Cardiac muscle cell (in vitro differentiated cells and primary cell): ENCODE measurements around the gene PTPRT. TPM values are rescaled to one million over a fixed set of nuclear protein-coding genes. Genes with fewer than 3 reads are reported as not detected.

Source experiments
- DNase-seq, 2 donors: peaks; one replicate each; pipeline versions ENCODE4 v3.0.0 to v3.0.0-alpha.2; 2010 to 2017; ENCODE audit warnings: low read depth in 1 of 2, low spot score in 1 of 2
- H3K27ac ChIP-seq: fragments of 200-600 bp; sonication (generic); 2 replicates; pipeline ENCODE4 v1.5.1; 2016
- H3K27me3 ChIP-seq: fragments of 200-600 bp; sonication (generic); 2 replicates; pipeline ENCODE4 v1.6.0; 2016; ENCODE audit warnings: control low read depth
- H3K36me3 ChIP-seq: fragments of 200-600 bp; sonication (generic); 2 replicates; pipeline ENCODE4 v1.5.1; 2016; ENCODE audit warnings: control low read depth
- H3K4me1 ChIP-seq: fragments of 200-600 bp; sonication (generic); 2 replicates; pipeline ENCODE4 v1.8.1; 2017; ENCODE audit warnings: low read depth, mild to moderate bottlenecking, mixed run types
- H3K4me3 ChIP-seq: fragments of 200-600 bp; sonication (generic); 2 replicates; pipeline ENCODE4 v1.5.1; 2016; ENCODE audit warnings: mild to moderate bottlenecking
- H3K9me3 ChIP-seq: fragments of 200-600 bp; sonication (generic); 2 replicates; pipeline ENCODE4 v1.5.1; 2017; ENCODE audit warnings: low read depth, mild to moderate bottlenecking, control low read depth
- CTCF ChIP-seq: IDR thresholded peaks from 2 replicates; pipeline ENCODE4 v1.5.1; 2012; ENCODE audit warnings: low read depth, mild to moderate bottlenecking, low read length
- polyA plus RNA-seq: library from polyadenylated mRNA; unstranded; fragments of >200 nt; fragmentation: Nextera tagmentation; extraction: Ambion mirVana; gene quantifications from 2 replicates; pipeline ENCODE4 v1.2.1, GENCODE V29; 2016
- total RNA-seq: library from RNA; depleted of rRNA; stranded (reverse); fragments of >200 nt; gene quantifications from 2 replicates; pipeline ENCODE4 v1.2.3, GENCODE V29; 2016

PTPRT gene
- total and polyA plus RNA-seq, 2 experiments from 2014 or later: 0.30 to 1.4 TPM

GRCh38 chr20:42752620-42753019 lies 437.1 kb downstream of the PTPRT start:
- Histone ChIP-seq H3K4me3 (no peak overlapping the region), H3K4me1 (peaks cover under 1% of the 10 kb centered on the region), H3K9me3 (no peaks in the 10 kb centered on the region), H3K27ac (no peak overlapping the region), H3K36me3 (no peaks in the 10 kb centered on the region), H3K27me3 (no peaks in the 10 kb centered on the region)
- no peak for DNase-seq
- no peak for TF ChIP-seq CTCF

- Histone ChIP-seq H3K27ac (no peak overlapping the region), H3K4me3 (no peak overlapping the region)
- TF ChIP-seq CTCF: no peak
Measured at GRCh38 chr20:42749556-42749955, 440.1 kb downstream of the PTPRT start.

GRCh38 chr20:42747765-42748411 lies 441.8 kb downstream of the PTPRT start:
- Histone ChIP-seq H3K4me1 (peaks cover 5% of the 10 kb centered on the region), H3K27me3 (no peaks in the 10 kb centered on the region), H3K4me3 (no peak overlapping the region), H3K36me3 (no peaks in the 10 kb centered on the region), H3K27ac (no peak overlapping the region), H3K9me3 (no peaks in the 10 kb centered on the region)
- no peak for TF ChIP-seq CTCF
- DNase-seq: no peak

More at GRCh38 chr20:42749556-42749955, 440.1 kb downstream of the PTPRT start:
- Histone ChIP-seq H3K4me1 (peaks cover 5% of the 10 kb centered on the region), H3K9me3 (no peaks in the 10 kb centered on the region), H3K27me3 (no peaks in the 10 kb centered on the region), H3K36me3 (no peaks in the 10 kb centered on the region)
- no peak for DNase-seq

GRCh38 chr20:42744756-42745465 lies 444.8 kb downstream of the PTPRT start:
- DNase-seq: no peak
- no peak for TF ChIP-seq CTCF
- Histone ChIP-seq H3K4me1 (peaks cover 5% of the 10 kb centered on the region), H3K4me3 (no peak overlapping the region), H3K36me3 (no peaks in the 10 kb centered on the region), H3K27ac (no peak overlapping the region), H3K9me3 (no peaks in the 10 kb centered on the region), H3K27me3 (no peaks in the 10 kb centered on the region)

- H3K4me3 ChIP-seq: no peak overlapping the region
- H3K27me3 ChIP-seq: no peaks in the 10 kb centered on the region
- no peak overlapping the region for H3K27ac ChIP-seq
- H3K36me3 ChIP-seq: no peaks in the 10 kb centered on the region
- no peaks in the 10 kb centered on the region for H3K9me3 ChIP-seq
- no peak for TF ChIP-seq CTCF
- no peak for DNase-seq
- peaks cover 5% of the 10 kb centered on the region for H3K4me1 ChIP-seq
Measured at GRCh38 chr20:42742926-42743325, 446.8 kb downstream of the PTPRT start.
